ENCODE results near the gene AUTS2. TPM values are rescaled to one million over a fixed set of nuclear protein-coding genes. Genes with fewer than 3 reads are reported as not detected.

The AUTS2 gene
- total RNA-seq, 1 experiment from 2014 or later: 256 TPM

DNA sequence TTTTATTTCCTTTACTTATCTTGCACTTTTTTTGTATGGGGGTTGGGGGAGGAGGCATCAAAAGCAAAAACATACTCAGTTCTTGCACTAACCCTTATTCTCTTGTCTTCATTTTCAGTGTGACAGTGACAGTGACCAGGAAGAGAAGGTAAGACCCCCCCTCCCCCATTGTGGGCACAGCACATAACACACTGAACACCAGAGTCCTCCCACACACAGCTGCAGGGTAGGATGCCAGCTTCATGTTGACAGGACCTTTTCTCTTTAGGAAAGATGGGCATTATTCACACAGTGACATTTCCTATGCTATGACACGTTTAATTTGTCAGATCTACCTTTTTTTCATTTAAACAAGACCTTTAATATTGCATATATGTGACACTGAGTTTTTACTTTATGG, 837.4 kb downstream of the AUTS2 start:
- no peaks in the 10 kb centered on the region for H3K79me2 ChIP-seq (ENCODE audit: insufficient read depth, low read length)
- no peak overlapping the region for H3K4me3 Mint-ChIP-seq
- no peak overlapping the region for H3K14ac ChIP-seq (ENCODE audit: insufficient read depth, low read length)
- no peak overlapping the region for H3K23ac ChIP-seq (ENCODE audit: insufficient read length, low read depth, low read length)
- H2AK5ac ChIP-seq (ENCODE audit: insufficient read length, low read length): no peak overlapping the region
- no peak overlapping the region for H2BK120ac ChIP-seq (ENCODE audit: low read depth, low read length, poor library complexity, severe bottlenecking)
- H3T11ph ChIP-seq (ENCODE audit: low read length): no peak overlapping the region
- H3K27me3 Mint-ChIP-seq (ENCODE audit: low read depth): peaks cover 1% of the 10 kb centered on the region; the same call in 1 of the 2 replicates
- H4K91ac ChIP-seq (ENCODE audit: insufficient read length, low read depth, low read length): no peak overlapping the region
- no peak overlapping the region for H2BK5ac ChIP-seq (ENCODE audit: insufficient read length, low read length)
- H3K27ac ChIP-seq (ENCODE audit: insufficient read length, low read depth, low read length): no peak overlapping the region
- no peak overlapping the region for H4K8ac ChIP-seq (replicated peaks; ENCODE audit: insufficient read length, low read depth, low read length)
- no peaks in the 10 kb centered on the region for H3K36me3 Mint-ChIP-seq (ENCODE audit: insufficient read depth in 1 of 3, low read depth in 3 of 3)
- H2AFZ ChIP-seq (ENCODE audit: low read length): no peak overlapping the region
- no peak overlapping the region for H3K9ac ChIP-seq (ENCODE audit: extremely low read depth, insufficient read length, low read length)
- no peaks in the 10 kb centered on the region for H3K4me1 ChIP-seq (ENCODE audit: insufficient read depth, low read length)
- H3K4ac ChIP-seq (ENCODE audit: low read depth, low read length): no peak overlapping the region
- no peaks in the 10 kb centered on the region for H3K23me2 ChIP-seq (ENCODE audit: insufficient read length, low read depth, low read length, poor library complexity, severe bottlenecking)
- DNase-seq: no peak
- no peak overlapping the region for H2BK15ac ChIP-seq (ENCODE audit: low read depth, low read length)
- no peaks in the 10 kb centered on the region for H4K20me1 ChIP-seq (ENCODE audit: control insufficient read depth, insufficient read depth, insufficient read length)
- WGBS (ENCODE audit: extremely low coverage, insufficient read length, low lambda C conversion rate): no CpG with 5 or more reads among the region's 1 CpG
- H3K27ac Mint-ChIP-seq: no peak overlapping the region
- TF ChIP-seq, protein P1, sequence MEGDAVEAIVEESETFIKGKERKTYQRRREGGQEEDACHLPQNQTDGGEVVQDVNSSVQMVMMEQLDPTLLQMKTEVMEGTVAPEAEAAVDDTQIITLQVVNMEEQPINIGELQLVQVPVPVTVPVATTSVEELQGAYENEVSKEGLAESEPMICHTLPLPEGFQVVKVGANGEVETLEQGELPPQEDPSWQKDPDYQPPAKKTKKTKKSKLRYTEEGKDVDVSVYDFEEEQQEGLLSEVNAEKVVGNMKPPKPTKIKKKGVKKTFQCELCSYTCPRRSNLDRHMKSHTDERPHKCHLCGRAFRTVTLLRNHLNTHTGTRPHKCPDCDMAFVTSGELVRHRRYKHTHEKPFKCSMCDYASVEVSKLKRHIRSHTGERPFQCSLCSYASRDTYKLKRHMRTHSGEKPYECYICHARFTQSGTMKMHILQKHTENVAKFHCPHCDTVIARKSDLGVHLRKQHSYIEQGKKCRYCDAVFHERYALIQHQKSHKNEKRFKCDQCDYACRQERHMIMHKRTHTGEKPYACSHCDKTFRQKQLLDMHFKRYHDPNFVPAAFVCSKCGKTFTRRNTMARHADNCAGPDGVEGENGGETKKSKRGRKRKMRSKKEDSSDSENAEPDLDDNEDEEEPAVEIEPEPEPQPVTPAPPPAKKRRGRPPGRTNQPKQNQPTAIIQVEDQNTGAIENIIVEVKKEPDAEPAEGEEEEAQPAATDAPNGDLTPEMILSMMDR (conservative IDR thresholded peaks at IDR 0.05): no peak
- H3K56ac ChIP-seq (ENCODE audit: insufficient read length, low read depth, low read length): no peak overlapping the region
- no peak overlapping the region for H2BK20ac ChIP-seq (ENCODE audit: low read depth, low read length, poor library complexity, severe bottlenecking)
- no peaks in the 10 kb centered on the region for H3K27me3 ChIP-seq (ENCODE audit: insufficient read depth, low read length)
- H3K4me2 ChIP-seq (ENCODE audit: insufficient read depth, insufficient read length, low read length): no peak overlapping the region
- no peaks in the 10 kb centered on the region for H3K9me3 Mint-ChIP-seq
- H3K18ac ChIP-seq (ENCODE audit: insufficient read length, low read depth, low read length): no peak overlapping the region
- no peak overlapping the region for H4K5ac ChIP-seq (ENCODE audit: insufficient read length, low read depth, low read length)
- peaks cover 0 to 5% of the 10 kb centered on the region in 2 experiments; a peak in 1 of 4 replicates for H3K4me1 Mint-ChIP-seq
- no peaks in the 10 kb centered on the region for H3K79me1 ChIP-seq (ENCODE audit: insufficient read depth, low read depth, low read length, poor library complexity, severe bottlenecking)
- H2BK12ac ChIP-seq (ENCODE audit: insufficient read length, low read depth, low read length): no peak overlapping the region
- no peaks in the 10 kb centered on the region for H3K9me3 ChIP-seq (ENCODE audit: control insufficient read depth, low read depth, low read length)

Data from H9 (cell line).